Measurements from ENCODE around the gene ABCC9.

The ABCC9 gene

DNA sequence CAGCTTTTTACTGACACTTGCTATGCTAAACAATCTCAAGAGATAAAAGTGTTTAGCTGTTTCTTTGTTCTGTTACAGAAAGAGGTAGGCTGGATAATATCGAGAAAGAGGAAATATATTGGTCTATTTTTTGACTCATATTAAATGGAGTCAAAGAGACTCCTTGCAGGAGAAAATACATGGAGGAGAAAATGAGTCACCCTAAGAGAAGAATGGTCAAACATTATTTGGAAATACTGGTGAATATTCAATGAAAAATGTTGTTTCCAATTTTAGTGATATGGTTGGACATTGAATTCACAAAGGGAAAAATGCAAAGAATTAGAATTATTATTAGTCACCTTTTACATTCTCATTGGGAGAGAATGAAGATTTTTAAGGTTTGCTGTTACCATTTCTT lies 169.9 kb downstream of the ABCC9 start:
- no peak overlapping the region for H3K4me3 ChIP-seq (ENCODE audit: low read depth, low read length)
- DNase-seq, result no peak
- H3K27ac ChIP-seq, result no peak overlapping the region
- no peak for TF ChIP-seq CTCF (IDR thresholded peaks at IDR 0.05; ENCODE audit: low read depth, low read length)
- H3K36me3 ChIP-seq, result peaks cover 32% of the 10 kb centered on the region
- H3K9me3 ChIP-seq (ENCODE audit: severe bottlenecking), result no peaks in the 10 kb centered on the region
- H3K27me3 ChIP-seq (ENCODE audit: insufficient read depth, low read depth, severe bottlenecking), result no peaks in the 10 kb centered on the region

- Histone ChIP-seq H3K27ac (no peak overlapping the region), H3K27me3 (ENCODE audit: insufficient read depth, low read depth, severe bottlenecking) (no peaks in the 10 kb centered on the region), H3K9me3 (ENCODE audit: severe bottlenecking) (no peaks in the 10 kb centered on the region), H3K4me3 (ENCODE audit: low read depth, low read length) (no peak overlapping the region), H3K36me3 (peaks cover 39% of the 10 kb centered on the region)
- no peak for DNase-seq
- no peak for TF ChIP-seq CTCF (IDR thresholded peaks at IDR 0.05; ENCODE audit: low read depth, low read length)
These were observed 171.9 kb downstream of the ABCC9 start for GRCh38 chr12:21769307-21769706.

DNA sequence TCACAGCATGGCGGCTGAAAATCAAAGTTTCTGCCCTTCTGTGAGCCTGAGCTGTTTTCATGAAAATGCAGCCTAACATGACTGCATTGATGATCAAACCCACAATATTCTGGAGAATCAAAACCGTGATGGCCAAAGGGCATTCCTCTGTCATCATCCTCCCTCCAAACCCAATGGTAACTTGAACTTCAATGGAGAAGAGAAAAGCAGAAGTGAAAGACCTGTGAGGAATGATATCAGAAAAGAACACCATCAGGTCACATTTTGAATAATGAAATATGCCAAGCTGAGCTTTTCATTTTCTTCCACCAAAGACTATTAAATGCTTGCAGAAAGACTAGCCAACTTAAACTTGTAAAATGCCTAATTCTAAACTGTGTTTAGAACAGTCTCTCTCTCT lies 174.8 kb downstream of the ABCC9 start:
- DNase-seq, result no peak
- H3K4me3 ChIP-seq (ENCODE audit: low read depth, low read length), result no peak overlapping the region
- H3K9me3 ChIP-seq (ENCODE audit: severe bottlenecking), result no peaks in the 10 kb centered on the region
- H3K27me3 ChIP-seq (ENCODE audit: insufficient read depth, low read depth, severe bottlenecking), result no peaks in the 10 kb centered on the region
- H3K36me3 ChIP-seq, result peaks cover 25% of the 10 kb centered on the region
- no peak for TF ChIP-seq CTCF (IDR thresholded peaks at IDR 0.05; ENCODE audit: low read depth, low read length)
- no peak overlapping the region for H3K27ac ChIP-seq

DNA sequence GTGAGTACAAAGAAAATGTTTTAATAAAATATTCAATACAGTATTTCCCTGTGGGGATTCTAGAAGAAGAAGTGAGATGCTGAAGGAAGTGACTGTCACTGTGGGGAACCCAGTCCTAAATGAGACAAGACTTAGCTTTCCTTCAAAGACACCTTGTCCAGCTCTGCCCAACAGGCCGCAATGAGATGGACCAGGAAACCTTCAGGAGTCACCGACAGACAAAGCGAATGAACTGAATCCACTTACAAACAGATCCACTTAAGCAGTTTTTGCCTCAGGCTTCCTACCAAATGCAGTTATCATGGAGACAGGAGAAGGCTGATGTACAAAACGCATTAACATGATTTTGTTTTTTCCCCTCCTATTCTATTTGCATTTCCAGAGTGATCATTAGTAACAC lies 176.3 kb downstream of the ABCC9 start:
- H3K36me3 ChIP-seq, result peaks cover 20% of the 10 kb centered on the region
- no peak for DNase-seq
- H3K9me3 ChIP-seq (ENCODE audit: severe bottlenecking), result no peaks in the 10 kb centered on the region
- no peak for TF ChIP-seq CTCF (IDR thresholded peaks at IDR 0.05; ENCODE audit: low read depth, low read length)
- H3K27me3 ChIP-seq (ENCODE audit: insufficient read depth, low read depth, severe bottlenecking), result no peaks in the 10 kb centered on the region
- H3K4me3 ChIP-seq (ENCODE audit: low read depth, low read length), result no peak overlapping the region
- H3K27ac ChIP-seq, result no peak overlapping the region

DNA sequence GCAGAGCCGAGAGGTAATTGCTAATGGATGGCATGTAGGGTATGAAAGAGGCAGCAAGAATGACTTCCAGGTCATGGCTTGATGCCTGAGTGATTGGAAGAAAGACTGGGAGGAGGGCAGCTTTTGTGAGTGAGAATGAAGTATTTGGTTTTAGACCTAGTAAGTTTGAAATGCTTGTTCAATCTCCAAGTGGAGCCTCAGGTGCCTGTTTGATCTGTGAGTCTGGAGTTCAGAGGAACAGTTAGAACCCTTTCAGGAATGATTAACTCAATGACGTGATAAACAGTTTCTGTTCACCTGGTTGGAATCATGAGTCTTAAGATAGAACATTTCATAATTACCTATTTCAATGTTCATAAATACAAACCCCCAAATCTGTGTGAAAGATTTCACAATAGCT lies 177.2 kb downstream of the ABCC9 start:
- Histone ChIP-seq H3K36me3 (peaks cover 12% of the 10 kb centered on the region), H3K9me3 (ENCODE audit: severe bottlenecking) (no peaks in the 10 kb centered on the region), H3K27me3 (ENCODE audit: insufficient read depth, low read depth, severe bottlenecking) (no peaks in the 10 kb centered on the region), H3K27ac (no peak overlapping the region), H3K4me3 (ENCODE audit: low read depth, low read length) (no peak overlapping the region)
- no peak for TF ChIP-seq CTCF (IDR thresholded peaks at IDR 0.05; ENCODE audit: low read depth, low read length)
- DNase-seq, result no peak

- no peak overlapping the region for H3K27ac ChIP-seq
- TF ChIP-seq CTCF (IDR thresholded peaks at IDR 0.05; ENCODE audit: low read depth, low read length), result no peak
These were observed 177.7 kb downstream of the ABCC9 start for GRCh38 chr12:21763531-21763930.

More at GRCh38 chr12:21763531-21763930, 177.7 kb downstream of the ABCC9 start:
- no peak for DNase-seq
- H3K4me3 ChIP-seq (ENCODE audit: low read depth, low read length), result no peak overlapping the region
- H3K9me3 ChIP-seq (ENCODE audit: severe bottlenecking), result no peaks in the 10 kb centered on the region
- peaks cover 7% of the 10 kb centered on the region for H3K36me3 ChIP-seq
- H3K27me3 ChIP-seq (ENCODE audit: insufficient read depth, low read depth, severe bottlenecking), result no peaks in the 10 kb centered on the region
